ENCODE data around the gene CTIF.

- TF ChIP-seq POLR2A (IDR thresholded peaks at IDR 0.05) (no peak), CTCF (IDR thresholded peaks at IDR 0.05) (no peak)
Measured at GRCh38 chr18:48645427-48646002, 106.7 kb downstream of the CTIF start.

All from heart left ventricle (tissue), 13 donors.